ENCODE results near the gene CXCR4. TPM values are rescaled to one million over a fixed set of nuclear protein-coding genes. Genes with fewer than 3 reads are reported as not detected.

CXCR4 gene
- total RNA-seq, 1 donor from 2014 or later, result 0.88 TPM

DNA sequence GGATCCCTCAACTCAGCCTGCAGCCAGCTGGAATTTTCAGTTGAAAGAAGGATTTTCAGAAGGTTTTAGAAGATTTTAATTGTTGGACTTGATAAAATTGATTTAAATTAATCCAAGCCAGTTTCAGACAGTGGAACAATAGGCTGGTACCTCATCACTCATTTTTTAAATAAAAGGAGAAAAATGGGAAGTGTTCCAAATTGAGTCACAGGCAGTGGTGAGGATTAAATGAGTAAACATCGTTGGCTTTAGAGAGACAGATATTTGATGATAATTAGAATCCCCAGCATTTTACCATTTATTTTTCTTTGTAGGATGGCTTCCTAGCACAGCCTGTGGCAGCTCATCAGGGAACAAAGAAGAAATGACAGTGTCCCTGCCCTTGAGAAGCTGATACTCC lies 7.4 kb downstream of the CXCR4 start:
- no peak for DNase-seq (ENCODE audit: low read depth)

GRCh38 chr2:136108463-136108862 lies 9.5 kb downstream of the CXCR4 start:
- TF ChIP-seq CTCF (IDR thresholded peaks at IDR 0.05; ENCODE audit: insufficient read depth, low read length, poor library complexity, severe bottlenecking), result no peak
- H3K27me3 ChIP-seq (ENCODE audit: control insufficient read depth, insufficient read depth, low read length), result no peaks in the 10 kb centered on the region
- no peaks in the 10 kb centered on the region for H3K36me3 ChIP-seq (ENCODE audit: control insufficient read depth, insufficient read depth, low read length)
- H3K4me3 ChIP-seq (ENCODE audit: low read depth, low read length), result no peak overlapping the region
- no peak for DNase-seq (ENCODE audit: low read depth)

More for the DNA sequence above, 7.4 kb downstream of the CXCR4 start:
- H3K4me3 ChIP-seq (ENCODE audit: low read depth, low read length), result no peak overlapping the region
- H3K36me3 ChIP-seq (ENCODE audit: control insufficient read depth, insufficient read depth, low read length), result no peaks in the 10 kb centered on the region
- H3K27me3 ChIP-seq (ENCODE audit: control insufficient read depth, insufficient read depth, low read length), result peaks cover 10% of the 10 kb centered on the region
- TF ChIP-seq CTCF (IDR thresholded peaks at IDR 0.05; ENCODE audit: insufficient read depth, low read length, poor library complexity, severe bottlenecking), result no peak

GRCh38 chr2:136107051-136108033 lies 10.6 kb downstream of the CXCR4 start:
- Histone ChIP-seq H3K27me3 (ENCODE audit: control insufficient read depth, insufficient read depth, low read length) (no peaks in the 10 kb centered on the region), H3K4me3 (ENCODE audit: low read depth, low read length) (no peak overlapping the region), H3K36me3 (ENCODE audit: control insufficient read depth, insufficient read depth, low read length) (no peaks in the 10 kb centered on the region)
- no peak for TF ChIP-seq CTCF (IDR thresholded peaks at IDR 0.05; ENCODE audit: insufficient read depth, low read length, poor library complexity, severe bottlenecking)
- no peak for DNase-seq (ENCODE audit: low read depth)

DNA sequence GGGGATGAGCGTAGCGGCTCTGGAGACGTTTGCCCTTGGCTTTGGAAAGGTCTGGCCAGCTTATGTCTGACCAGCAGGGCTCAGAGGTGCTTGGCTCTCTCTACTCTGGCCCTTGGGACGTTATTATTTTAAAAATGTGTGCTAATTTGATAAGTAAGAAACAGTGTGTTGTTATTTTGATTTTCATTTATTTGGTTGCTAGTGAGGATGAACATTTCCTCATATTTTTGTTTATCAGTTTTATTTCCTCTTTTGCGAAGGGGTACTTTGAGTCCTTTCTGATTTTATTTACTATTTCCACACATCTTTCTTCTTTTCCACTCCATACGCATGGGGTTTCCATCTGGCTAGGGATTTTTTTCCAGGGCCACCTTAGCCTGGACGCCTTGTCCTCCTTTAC lies 11.4 kb downstream of the CXCR4 start:
- no peaks in the 10 kb centered on the region for H3K36me3 ChIP-seq (ENCODE audit: control insufficient read depth, insufficient read depth, low read length)
- no peak for TF ChIP-seq CTCF (IDR thresholded peaks at IDR 0.05; ENCODE audit: insufficient read depth, low read length, poor library complexity, severe bottlenecking)
- H3K4me3 ChIP-seq (ENCODE audit: low read depth, low read length), result no peak overlapping the region
- no peak for DNase-seq (ENCODE audit: low read depth)
- H3K27me3 ChIP-seq (ENCODE audit: control insufficient read depth, insufficient read depth, low read length), result no peaks in the 10 kb centered on the region

- no peak for TF ChIP-seq CTCF (IDR thresholded peaks at IDR 0.05; ENCODE audit: insufficient read depth, low read length, poor library complexity, severe bottlenecking)
- H3K4me3 ChIP-seq (ENCODE audit: low read depth, low read length), result no peak overlapping the region
- no peaks in the 10 kb centered on the region for H3K36me3 ChIP-seq (ENCODE audit: control insufficient read depth, insufficient read depth, low read length)
- no peaks in the 10 kb centered on the region for H3K27me3 ChIP-seq (ENCODE audit: control insufficient read depth, insufficient read depth, low read length)
- no peak for DNase-seq (ENCODE audit: low read depth)
Measured at GRCh38 chr2:136104977-136105376, 13.0 kb downstream of the CXCR4 start.
